Measurements from ENCODE around the gene ERICH2. TPM values are rescaled to one million over a fixed set of nuclear protein-coding genes. Genes with fewer than 3 reads are reported as not detected.
"Not testable (repeated sequence)": the region's sequence is repeated elsewhere in the genome, so short reads cannot be mapped to it uniquely, and the experiment has no call there.

Gene ERICH2
- total and polyA plus RNA-seq, 2 of the 13 experiments (the other 11 are each of a cell fraction or from before 2014, with no cell fraction given) = not detected

DNA sequence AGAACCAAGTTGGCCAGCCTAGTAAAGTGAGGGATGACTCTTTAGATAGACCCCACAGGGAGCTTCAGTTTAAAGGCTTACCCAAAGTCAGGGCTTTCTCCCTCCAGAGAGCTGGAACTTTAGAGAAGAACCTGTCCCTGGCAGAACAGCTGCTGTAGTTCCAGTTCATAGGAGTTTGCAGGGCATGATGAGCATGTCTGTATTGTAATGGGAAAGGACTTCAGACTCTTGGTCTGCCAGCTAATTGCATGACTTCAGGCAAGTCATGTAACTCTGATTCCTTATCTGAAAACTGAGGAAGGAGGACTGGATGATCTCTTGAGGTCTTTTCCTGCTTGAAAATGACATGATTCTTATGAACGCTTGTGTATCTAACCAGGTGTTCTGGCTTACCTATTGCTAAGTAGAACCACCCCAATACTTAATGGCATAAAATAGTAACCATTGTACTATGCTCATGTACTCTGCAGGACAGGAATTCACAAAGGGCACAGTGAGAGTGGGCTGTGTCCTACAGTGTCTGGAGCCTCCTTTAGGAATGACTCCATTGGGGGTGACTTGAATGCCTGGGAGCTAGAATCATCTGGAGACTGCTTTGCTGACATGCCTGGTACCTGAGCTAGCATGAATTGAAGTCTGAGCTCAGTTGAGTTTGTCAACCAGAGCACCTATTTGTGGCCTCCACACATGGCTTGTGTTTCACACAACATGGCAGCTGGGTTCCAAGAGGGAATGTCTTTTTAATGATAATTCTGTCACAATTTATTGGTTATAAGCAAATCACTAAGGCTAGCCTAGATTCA is 36.2 kb upstream of the ERICH2 start (continued):
- TF ChIP-seq MAZ (IDR thresholded peaks at IDR 0.05; ENCODE audit: borderline replicate concordance, low read depth, low read length) (no peak), MAZ (CRISPR knock-in tag; IDR thresholded peaks at IDR 0.05; ENCODE audit: low read depth) (no peak), IRF2 (CRISPR knock-in tag; IDR thresholded peaks at IDR 0.05) (no peak)
- TF ChIP-seq, protein P1, sequence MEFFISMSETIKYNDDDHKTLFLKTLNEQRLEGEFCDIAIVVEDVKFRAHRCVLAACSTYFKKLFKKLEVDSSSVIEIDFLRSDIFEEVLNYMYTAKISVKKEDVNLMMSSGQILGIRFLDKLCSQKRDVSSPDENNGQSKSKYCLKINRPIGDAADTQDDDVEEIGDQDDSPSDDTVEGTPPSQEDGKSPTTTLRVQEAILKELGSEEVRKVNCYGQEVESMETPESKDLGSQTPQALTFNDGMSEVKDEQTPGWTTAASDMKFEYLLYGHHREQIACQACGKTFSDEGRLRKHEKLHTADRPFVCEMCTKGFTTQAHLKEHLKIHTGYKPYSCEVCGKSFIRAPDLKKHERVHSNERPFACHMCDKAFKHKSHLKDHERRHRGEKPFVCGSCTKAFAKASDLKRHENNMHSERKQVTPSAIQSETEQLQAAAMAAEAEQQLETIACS (CRISPR knock-in tag; IDR thresholded peaks at IDR 0.05) = no peak

DNA sequence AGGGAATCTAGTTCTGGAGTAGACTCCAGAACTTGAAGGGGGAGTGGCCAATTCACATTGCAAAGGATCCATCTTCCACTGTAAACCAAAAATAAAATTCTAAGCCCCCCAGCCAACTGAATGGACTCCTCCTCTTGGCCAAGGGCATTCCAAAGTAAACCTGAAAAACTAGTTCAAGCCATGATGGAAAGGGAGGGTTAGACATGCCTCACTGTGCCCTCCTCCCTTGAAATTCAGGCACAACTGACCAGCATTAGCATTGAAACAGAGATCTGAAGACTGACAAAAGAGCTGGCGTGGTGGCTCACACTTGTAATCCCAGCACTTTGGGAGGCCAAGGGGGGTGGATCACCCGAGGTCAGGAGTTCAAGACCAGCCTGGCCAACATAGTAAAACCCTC is 35.6 kb upstream of the ERICH2 start:
- FAIRE-seq; H3K79me2 ChIP-seq (ENCODE audit: insufficient read depth, low read length); CTCF ChIA-PET (ENCODE audit: low intra/inter-chr PET ratio, low total read pairs); H3K27ac ChIP-seq (ENCODE audit: extremely low read length, insufficient read depth, low read length); H4K20me1 ChIP-seq (ENCODE audit: insufficient read depth, low read length); ATAC-seq; H2AFZ ChIP-seq (ENCODE audit: low read length); H3K4me2 ChIP-seq (ENCODE audit: low read depth, low read length); H3K9me3 ChIP-seq (ENCODE audit: low read length); H3K27me3 ChIP-seq (ENCODE audit: control insufficient read depth in 1 of 2, insufficient read depth in 2 of 2, low read length in 2 of 2); H3K4me1 ChIP-seq (ENCODE audit: insufficient read depth, low read length); H3K4me3 ChIP-seq (replicated peaks in 1 of 3; ENCODE audit: insufficient read depth in 1 of 3, low read depth in 2 of 3, low read length in 3 of 3); H3K9ac ChIP-seq (ENCODE audit: insufficient read depth, low read depth, low read length); BruUV-seq (replicated peaks); DNase-seq (ENCODE audit: low spot score); in situ Hi-C loops (cut with HindIII; ENCODE audit: extremely low pct_ligation_motif_present, low pct_unique_long_range_greater_than_20kb); H3K36me3 ChIP-seq (replicated peaks in 1 of 2; ENCODE audit: control insufficient read depth in 1 of 2, insufficient read depth in 2 of 2, low read length in 2 of 2); POLR2A ChIA-PET; intact Hi-C loops (cut with micrococcal nuclease; ENCODE audit: unreplicated experiment): not testable (repeated sequence)
- WGBS (ENCODE audit: low lambda C conversion rate) = 42% methylated on average over 2 of the region's 2 CpGs

DNA sequence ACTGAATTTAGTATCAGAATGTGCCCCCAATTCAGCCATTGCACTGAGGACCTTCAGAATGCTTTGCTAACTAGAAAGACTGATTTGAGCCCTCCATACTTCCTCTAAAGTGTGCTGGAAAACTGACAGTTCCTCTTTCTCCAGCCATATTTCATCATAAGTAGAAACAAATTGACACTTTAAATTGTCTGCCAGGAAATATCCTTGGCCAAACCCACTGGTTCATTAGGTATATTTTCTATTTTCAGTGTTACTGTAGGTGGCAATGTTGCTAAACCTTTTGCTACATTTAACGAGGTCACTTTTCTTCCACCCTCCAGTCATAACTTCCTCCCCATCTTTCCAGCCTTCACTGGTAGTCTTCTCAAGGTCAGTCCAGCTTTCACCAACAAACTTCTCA is 33.5 kb upstream of the ERICH2 start:
- no peak for DNase-seq (ENCODE audit: low spot score)
- H2AFZ ChIP-seq (ENCODE audit: low read length) = no peak overlapping the region
- ChIA-PET CTCF (ENCODE audit: low intra/inter-chr PET ratio, low total read pairs) (interaction anchor here (1.4 kb wide), 1 partner anchor 375 kb away, joined by 3 read pairs; no protein-coding TSS in a partner anchor), POLR2A (no interaction called here)
- no peak overlapping the region for H3K27ac ChIP-seq (ENCODE audit: extremely low read length, insufficient read depth, low read length)
- in situ Hi-C loops (cut with HindIII; ENCODE audit: extremely low pct_ligation_motif_present, low pct_unique_long_range_greater_than_20kb) (no loop called here), intact Hi-C loops (cut with micrococcal nuclease; ENCODE audit: unreplicated experiment) (loop anchor here (5.0 kb wide), 1 partner anchor 76 kb away; no protein-coding TSS in a partner anchor)
- H3K9me3 ChIP-seq (ENCODE audit: low read length) = no peaks in the 10 kb centered on the region
- 5% methylated on average over 1 of the region's 1 CpG for WGBS (ENCODE audit: low lambda C conversion rate)
- H3K79me2 ChIP-seq (ENCODE audit: insufficient read depth, low read length) = no peaks in the 10 kb centered on the region
- no TSS peak for BruUV-seq (replicated peaks)
- no peak overlapping the region for H3K4me3 ChIP-seq (replicated peaks in 1 of 3; ENCODE audit: insufficient read depth in 1 of 3, low read depth in 2 of 3, low read length in 3 of 3)
- H3K36me3 ChIP-seq (replicated peaks in 1 of 2; ENCODE audit: control insufficient read depth in 1 of 2, insufficient read depth in 2 of 2, low read length in 2 of 2) = no peaks in the 10 kb centered on the region
- no peaks in the 10 kb centered on the region for H3K4me1 ChIP-seq (ENCODE audit: insufficient read depth, low read length)
- TF ChIP-seq RAD21 (CRISPR knock-in tag; IDR thresholded peaks at IDR 0.05) = peak; percentile 11; the same call in 1 of the 2 replicates
- peak; percentile 55 for TF ChIP-seq STAG1 (CRISPR knock-in tag; IDR thresholded peaks at IDR 0.05)
- TF ChIP-seq, protein P2, sequence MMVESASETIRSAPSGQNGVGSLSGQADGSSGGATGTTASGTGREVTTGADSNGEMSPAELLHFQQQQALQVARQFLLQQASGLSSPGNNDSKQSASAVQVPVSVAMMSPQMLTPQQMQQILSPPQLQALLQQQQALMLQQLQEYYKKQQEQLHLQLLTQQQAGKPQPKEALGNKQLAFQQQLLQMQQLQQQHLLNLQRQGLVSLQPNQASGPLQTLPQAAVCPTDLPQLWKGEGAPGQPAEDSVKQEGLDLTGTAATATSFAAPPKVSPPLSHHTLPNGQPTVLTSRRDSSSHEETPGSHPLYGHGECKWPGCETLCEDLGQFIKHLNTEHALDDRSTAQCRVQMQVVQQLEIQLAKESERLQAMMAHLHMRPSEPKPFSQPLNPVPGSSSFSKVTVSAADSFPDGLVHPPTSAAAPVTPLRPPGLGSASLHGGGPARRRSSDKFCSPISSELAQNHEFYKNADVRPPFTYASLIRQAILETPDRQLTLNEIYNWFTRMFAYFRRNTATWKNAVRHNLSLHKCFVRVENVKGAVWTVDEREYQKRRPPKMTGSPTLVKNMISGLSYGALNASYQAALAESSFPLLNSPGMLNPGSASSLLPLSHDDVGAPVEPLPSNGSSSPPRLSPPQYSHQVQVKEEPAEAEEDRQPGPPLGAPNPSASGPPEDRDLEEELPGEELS (CRISPR knock-in tag; IDR thresholded peaks at IDR 0.05) = no peak
- TF ChIP-seq, protein P3, sequence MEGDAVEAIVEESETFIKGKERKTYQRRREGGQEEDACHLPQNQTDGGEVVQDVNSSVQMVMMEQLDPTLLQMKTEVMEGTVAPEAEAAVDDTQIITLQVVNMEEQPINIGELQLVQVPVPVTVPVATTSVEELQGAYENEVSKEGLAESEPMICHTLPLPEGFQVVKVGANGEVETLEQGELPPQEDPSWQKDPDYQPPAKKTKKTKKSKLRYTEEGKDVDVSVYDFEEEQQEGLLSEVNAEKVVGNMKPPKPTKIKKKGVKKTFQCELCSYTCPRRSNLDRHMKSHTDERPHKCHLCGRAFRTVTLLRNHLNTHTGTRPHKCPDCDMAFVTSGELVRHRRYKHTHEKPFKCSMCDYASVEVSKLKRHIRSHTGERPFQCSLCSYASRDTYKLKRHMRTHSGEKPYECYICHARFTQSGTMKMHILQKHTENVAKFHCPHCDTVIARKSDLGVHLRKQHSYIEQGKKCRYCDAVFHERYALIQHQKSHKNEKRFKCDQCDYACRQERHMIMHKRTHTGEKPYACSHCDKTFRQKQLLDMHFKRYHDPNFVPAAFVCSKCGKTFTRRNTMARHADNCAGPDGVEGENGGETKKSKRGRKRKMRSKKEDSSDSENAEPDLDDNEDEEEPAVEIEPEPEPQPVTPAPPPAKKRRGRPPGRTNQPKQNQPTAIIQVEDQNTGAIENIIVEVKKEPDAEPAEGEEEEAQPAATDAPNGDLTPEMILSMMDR (CRISPR knock-in tag; IDR thresholded peaks at IDR 0.05) = peak; percentile 33; the same call in 1 of the 2 replicates
- no peak for TF ChIP-seq YY1 (IDR thresholded peaks at IDR 0.05; ENCODE audit: insufficient read depth, insufficient replicate concordance, low read depth, low read length)
- H3K9ac ChIP-seq (ENCODE audit: insufficient read depth, low read depth, low read length) = no peak overlapping the region
- FAIRE-seq = peak; percentile 37
- no peak; the same call in 2 of the 3 replicates for ATAC-seq
- H3K27me3 ChIP-seq (ENCODE audit: control insufficient read depth in 1 of 2, insufficient read depth in 2 of 2, low read length in 2 of 2) = no peaks in the 10 kb centered on the region
- H3K4me2 ChIP-seq (ENCODE audit: low read depth, low read length) = no peak overlapping the region
- H4K20me1 ChIP-seq (ENCODE audit: insufficient read depth, low read length) = no peaks in the 10 kb centered on the region
